Neuronal stem cell (in vitro differentiated cells): Measurements from ENCODE around the gene SLC6A11.

Experiments used
- DNase-seq: peaks from one replicate; pipeline ENCODE4 v3.0.0-alpha.2; 2013; ENCODE audit warnings: low spot score
- H2AFZ ChIP-seq: one replicate; pipeline ENCODE4 v1.6.1; 2013; ENCODE audit warnings: mild to moderate bottlenecking, low read length, inconsistent platforms
- H2AK5ac ChIP-seq: 2 replicates; pipeline ENCODE4 v1.6.1; 2013; ENCODE audit warnings: low read depth, mild to moderate bottlenecking, inconsistent platforms, low read length, moderate library complexity, mixed read lengths
- H2BK120ac ChIP-seq: 2 replicates; pipeline ENCODE4 v1.6.1; 2013; ENCODE audit warnings: low read depth, mild to moderate bottlenecking, inconsistent platforms, low read length, moderate library complexity, mixed read lengths
- H2BK12ac ChIP-seq: one replicate; pipeline ENCODE4 v1.6.1; 2013; ENCODE audit warnings: low read length, inconsistent platforms
- H2BK15ac ChIP-seq: 2 replicates; pipeline ENCODE4 v1.6.1; 2013; ENCODE audit warnings: mild to moderate bottlenecking, low read length, inconsistent platforms, mixed read lengths
- H2BK5ac ChIP-seq: one replicate; pipeline ENCODE4 v1.6.1; 2013; ENCODE audit warnings: inconsistent platforms, mild to moderate bottlenecking, low read length, moderate library complexity
- H3K14ac ChIP-seq: one replicate; pipeline ENCODE4 v1.6.1; 2013; ENCODE audit warnings: low read length, inconsistent platforms
- H3K18ac ChIP-seq: 2 replicates; pipeline ENCODE4 v1.6.1; 2013; ENCODE audit warnings: low read length, inconsistent platforms
- H3K23ac ChIP-seq: 2 replicates; pipeline ENCODE4 v1.6.1; 2013; ENCODE audit warnings: low read depth, mild to moderate bottlenecking, mixed read lengths, low read length, inconsistent platforms; ENCODE audit not compliant: poor library complexity
- H3K27ac ChIP-seq: replicated peaks from 3 replicates; pipeline ENCODE4 v1.5.1; 2013; ENCODE audit warnings: low read length, inconsistent platforms
- H3K27me3 ChIP-seq, 3 experiments: 2 replicates each; pipeline ENCODE4 v1.6.1; 2013; ENCODE audit warnings: low read length in 3 of 3, mild to moderate bottlenecking in 2 of 3, inconsistent platforms in 1 of 3, low read depth in 1 of 3, mixed read lengths in 1 of 3, moderate library complexity in 1 of 3; ENCODE audit not compliant: control insufficient read depth in 3 of 3, insufficient read depth in 3 of 3
- H3K36me3 ChIP-seq, 2 donors: replicated peaks in 1 of 2; 2 replicates each; pipeline ENCODE4 v1.6.1; 2013; ENCODE audit warnings: low read length in 2 of 2; ENCODE audit not compliant: control insufficient read depth in 2 of 2, insufficient read depth in 2 of 2
- H3K4ac ChIP-seq: 2 replicates; pipeline ENCODE4 v1.6.1; 2013; ENCODE audit warnings: inconsistent platforms, mild to moderate bottlenecking, low read length, moderate library complexity
- H3K4me1 ChIP-seq, 2 donors: 1 replicate in 1 of 2; 2 replicates in 1 of 2; pipeline ENCODE4 v1.6.1; 2013; ENCODE audit warnings: low read length in 2 of 2, low read depth in 1 of 2; ENCODE audit not compliant: control insufficient read depth in 2 of 2, insufficient read depth in 1 of 2
- H3K4me2 ChIP-seq: one replicate; pipeline ENCODE4 v1.6.1; 2013; ENCODE audit warnings: mild to moderate bottlenecking, low read length, inconsistent platforms; ENCODE audit not compliant: insufficient read depth, poor library complexity, severe bottlenecking
- H3K4me3 ChIP-seq, 2 donors: 2 replicates each; pipeline ENCODE4 v1.5.1; 2013; ENCODE audit warnings: low read length in 2 of 2, mild to moderate bottlenecking in 2 of 2, inconsistent platforms in 1 of 2, moderate library complexity in 1 of 2
- H3K79me1 ChIP-seq: one replicate; pipeline ENCODE4 v1.6.1; 2013; ENCODE audit warnings: low read depth, mild to moderate bottlenecking, inconsistent platforms, low read length, moderate library complexity
- H3K9ac ChIP-seq: one replicate; pipeline ENCODE4 v1.6.1; 2013; ENCODE audit warnings: mild to moderate bottlenecking, low read depth, low read length, inconsistent platforms; ENCODE audit not compliant: poor library complexity
- H3K9me3 ChIP-seq, 2 donors: replicated peaks in 1 of 2; 2 replicates each; pipeline versions ENCODE3 to v1.6.1; 2013; ENCODE audit warnings: low read length in 2 of 2, mild to moderate bottlenecking in 2 of 2, inconsistent platforms in 1 of 2, low read depth in 1 of 2, mixed read lengths in 1 of 2, moderate library complexity in 1 of 2; ENCODE audit not compliant: control insufficient read depth in 2 of 2, insufficient read depth in 1 of 2
- H4K8ac ChIP-seq: one replicate; pipeline ENCODE4 v1.6.1; 2013; ENCODE audit warnings: low read depth, mild to moderate bottlenecking, inconsistent platforms, low read length, moderate library complexity
- H4K91ac ChIP-seq: one replicate; pipeline ENCODE4 v1.6.1; 2013; ENCODE audit warnings: low read length, low read depth, mild to moderate bottlenecking, inconsistent platforms; ENCODE audit not compliant: poor library complexity
- WGBS, 2 donors: extraction: QIAGEN DNeasy Blood & Tissue Kit; methylation state at CpG; one replicate each; pipeline ENCODE4 v1.1.7; 2013; ENCODE audit warnings: missing lambda C conversion rate in 2 of 2, mixed read lengths in 1 of 2; ENCODE audit not compliant: insufficient read length in 2 of 2, insufficient replicate concordance in 1 of 2; ENCODE audit errors: extremely low coverage in 2 of 2; 5-methylcytosine and 5-hydroxymethylcytosine counted together

The SLC6A11 gene

DNA sequence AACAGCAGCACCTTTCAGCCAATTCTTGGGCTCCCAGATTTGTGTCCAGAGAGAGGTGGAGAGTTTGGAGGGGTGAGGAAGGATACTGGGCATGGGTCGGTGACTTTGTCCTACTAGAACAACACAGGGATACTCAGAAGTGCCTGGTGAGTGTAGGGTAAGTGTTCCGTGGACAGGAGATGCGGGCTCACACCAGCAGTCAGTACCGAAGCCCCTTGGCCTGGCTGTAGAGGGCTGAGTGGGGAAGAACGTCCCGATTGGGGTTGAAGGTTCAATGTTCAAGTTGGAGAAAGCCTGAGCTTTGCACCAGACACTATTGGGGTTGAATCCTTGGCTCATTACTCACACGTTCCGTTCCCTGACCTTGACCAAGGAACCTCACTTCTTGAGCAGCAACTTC, 40.8 kb upstream of the SLC6A11 start:
- Histone ChIP-seq H2BK5ac (no peak overlapping the region), H4K8ac (no peak overlapping the region), H2AK5ac (no peak overlapping the region), H2AFZ (no peak overlapping the region), H2BK12ac (no peak overlapping the region), H3K36me3 (no peaks in the 10 kb centered on the region), H2BK15ac (no peak overlapping the region), H3K27ac (no peak overlapping the region), H3K18ac (no peak overlapping the region), H3K4ac (no peak overlapping the region), H3K27me3 (no peaks in the 10 kb centered on the region), H3K14ac (no peak overlapping the region), H3K79me1 (no peaks in the 10 kb centered on the region), H3K9me3 (no peaks in the 10 kb centered on the region), H3K4me2 (no peak overlapping the region), H3K9ac (no peak overlapping the region), H4K91ac (no peak overlapping the region), H3K4me3 (no peak overlapping the region), H3K4me1 (no peaks in the 10 kb centered on the region), H2BK120ac (no peak overlapping the region), H3K23ac (no peak overlapping the region)
- DNase-seq = no peak
- no CpG with 5 or more reads among the region's 8 CpGs for WGBS, 2 donors

DNA sequence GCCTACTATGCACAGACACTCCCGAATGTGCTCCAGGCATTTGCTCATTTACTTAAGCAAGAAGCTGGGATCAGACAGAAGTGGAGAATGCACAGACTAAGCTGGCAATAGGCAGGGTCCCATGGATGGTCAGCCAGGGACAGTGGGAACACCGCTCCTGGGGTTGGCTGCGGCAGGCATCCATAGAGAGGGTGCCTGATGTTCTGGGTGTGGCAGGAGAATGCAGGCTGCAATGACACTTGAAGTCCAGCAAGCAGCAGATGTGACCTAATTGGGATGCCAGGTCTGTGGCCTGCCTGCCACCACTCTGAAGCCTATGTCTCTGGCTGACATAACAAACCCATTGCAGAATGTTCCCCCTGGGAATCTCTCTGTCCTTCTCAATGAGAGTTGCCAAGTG, 40.2 kb upstream of the SLC6A11 start:
- no CpG with 5 or more reads among the region's 3 CpGs for WGBS, 2 donors
- H2BK5ac ChIP-seq = no peak overlapping the region
- no peak overlapping the region for H3K9ac ChIP-seq
- H3K27ac ChIP-seq = no peak overlapping the region
- no peak overlapping the region for H2BK12ac ChIP-seq
- no peak overlapping the region for H4K8ac ChIP-seq
- no peak overlapping the region for H2BK15ac ChIP-seq
- no peak overlapping the region for H2AK5ac ChIP-seq
- no peak overlapping the region for H3K4ac ChIP-seq
- no peak overlapping the region for H3K18ac ChIP-seq
- H2BK120ac ChIP-seq = no peak overlapping the region
- no peak overlapping the region for H3K23ac ChIP-seq
- no peaks in the 10 kb centered on the region for H3K36me3 ChIP-seq
- DNase-seq = no peak
- no peak overlapping the region for H3K4me3 ChIP-seq
- H3K9me3 ChIP-seq = no peaks in the 10 kb centered on the region
- H3K14ac ChIP-seq = no peak overlapping the region
- H4K91ac ChIP-seq = no peak overlapping the region
- no peaks in the 10 kb centered on the region for H3K79me1 ChIP-seq
- H2AFZ ChIP-seq = no peak overlapping the region
- no peaks in the 10 kb centered on the region for H3K27me3 ChIP-seq
- H3K4me1 ChIP-seq = no peaks in the 10 kb centered on the region
- no peak overlapping the region for H3K4me2 ChIP-seq

DNA sequence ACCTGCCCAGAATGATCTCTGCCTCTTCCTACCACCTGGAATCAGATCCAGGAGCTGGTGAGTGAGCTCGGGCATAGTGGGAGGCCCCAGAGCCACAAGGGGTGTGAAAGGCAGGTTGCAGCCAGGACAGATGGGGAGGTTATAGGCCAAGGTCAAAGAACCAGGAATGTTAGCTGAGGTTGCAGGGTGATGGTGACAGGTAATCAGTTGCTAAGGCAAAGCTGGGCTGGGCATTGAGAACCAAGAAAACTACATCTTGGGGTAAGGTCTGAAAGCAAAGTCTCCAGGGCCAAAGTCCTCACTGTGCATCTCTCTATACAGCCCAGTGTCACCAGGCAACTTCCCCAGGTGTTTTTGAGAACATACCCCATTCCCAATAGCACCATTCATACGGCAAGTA, 38.4 kb upstream of the SLC6A11 start:
- Histone ChIP-seq H3K4me2 (no peak overlapping the region), H3K27me3 (no peaks in the 10 kb centered on the region), H3K9ac (no peak overlapping the region), H2BK12ac (no peak overlapping the region), H3K4me1 (no peaks in the 10 kb centered on the region), H3K14ac (no peak overlapping the region), H3K9me3 (no peaks in the 10 kb centered on the region), H3K4me3 (no peak overlapping the region), H3K36me3 (no peaks in the 10 kb centered on the region), H3K79me1 (no peaks in the 10 kb centered on the region), H2BK120ac (no peak overlapping the region), H3K18ac (no peak overlapping the region), H2BK15ac (no peak overlapping the region), H2AFZ (no peak overlapping the region), H4K8ac (no peak overlapping the region), H3K4ac (no peak overlapping the region), H2AK5ac (no peak overlapping the region), H3K27ac (no peak overlapping the region), H4K91ac (no peak overlapping the region), H3K23ac (no peak overlapping the region), H2BK5ac (no peak overlapping the region)
- no peak for DNase-seq
- no CpG with 5 or more reads among the region's 2 CpGs for WGBS, 2 donors

DNA sequence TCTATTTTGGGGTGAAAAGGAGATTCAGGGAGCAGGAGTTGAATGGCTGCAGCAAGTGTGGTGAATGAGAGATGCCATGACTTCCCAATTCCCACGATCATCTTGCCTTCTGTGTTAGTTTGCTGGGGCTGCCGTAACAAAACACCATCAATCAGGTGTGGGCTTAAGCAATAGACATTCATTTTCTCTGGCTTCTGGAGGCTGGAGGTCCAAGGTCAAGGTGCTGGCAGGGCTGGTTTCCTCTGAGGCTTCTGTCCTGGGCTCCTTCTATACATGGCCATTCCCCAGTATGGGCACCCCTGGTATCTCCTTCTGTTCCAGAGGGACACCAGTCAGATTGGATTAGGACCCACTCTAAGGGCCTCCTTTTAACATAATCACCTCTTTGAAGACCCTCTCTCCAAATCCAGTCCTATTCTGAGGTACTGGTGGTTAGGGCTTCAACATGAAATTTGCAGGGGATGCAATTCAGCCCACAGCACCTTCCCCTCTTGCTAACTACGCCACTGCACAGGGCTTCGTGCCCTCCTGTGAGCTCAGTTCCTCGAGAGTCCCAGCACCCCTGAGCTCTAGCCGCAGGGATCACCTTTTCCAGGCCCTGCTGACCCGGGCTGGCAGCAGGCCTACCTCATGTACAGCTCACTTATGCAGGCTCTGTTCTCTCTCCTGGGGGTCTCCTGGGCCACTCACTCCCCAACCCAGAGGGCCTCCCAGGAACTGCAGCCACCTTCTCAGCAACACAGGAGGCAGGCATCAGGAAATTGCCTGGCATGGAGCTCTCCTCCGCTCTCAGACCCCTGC, 37.3 kb upstream of the SLC6A11 start:
- Histone ChIP-seq H4K91ac (no peak overlapping the region), H2AK5ac (no peak overlapping the region), H3K23ac (no peak overlapping the region), H3K18ac (no peak overlapping the region), H2BK15ac (no peak overlapping the region), H3K9ac (peak overlapping the region; percentile 34), H3K4me2 (no peak overlapping the region), H3K36me3 (no peaks in the 10 kb centered on the region), H2AFZ (no peak overlapping the region), H2BK5ac (no peak overlapping the region), H4K8ac (no peak overlapping the region), H3K4ac (no peak overlapping the region), H3K14ac (no peak overlapping the region), H3K9me3 (no peaks in the 10 kb centered on the region), H3K27ac (no peak overlapping the region), H3K4me1 (no peaks in the 10 kb centered on the region), H3K27me3 (no peaks in the 10 kb centered on the region), H3K79me1 (no peaks in the 10 kb centered on the region), H2BK120ac (no peak overlapping the region), H3K4me3 (peak overlapping the region in 1 of 2 donors; percentile 13), H2BK12ac (no peak overlapping the region)
- WGBS, 2 donors = no CpG with 5 or more reads among the region's 8 CpGs
- DNase-seq = no peak
